HepG2 (cell line): ENCODE measurements around the gene VIT.

ENCODE experiments used
- BHLHE40 ChIP-seq: IDR thresholded peaks from 2 replicates; pipeline ENCODE4 v1.6.1; 2011; ENCODE audit warnings: low read length, improper control_type of control experiment
- CBX2 ChIP-seq, 2 experiments: fragments of 200-600 bp in 1 of 2; sonication (generic); formaldehyde crosslinking in 1 of 2; IDR thresholded peaks; 2 replicates each; pipeline versions ENCODE4 v1.7.0 to v1.8.1; 2018 to 2022; ENCODE audit warnings: low read depth in 2 of 2, low read length in 1 of 2, mild to moderate bottlenecking in 1 of 2, missing genetic modification reagents in 1 of 2
- DDIT3 ChIP-seq: sonication (generic); formaldehyde crosslinking; IDR thresholded peaks from 2 replicates; pipeline ENCODE4 v1.4.0; 2020; ENCODE audit warnings: mild to moderate bottlenecking, missing genetic modification reagents
- JUNB ChIP-seq: sonication (generic); formaldehyde crosslinking; IDR thresholded peaks from 2 replicates; pipeline ENCODE4 v1.8.0; 2022; ENCODE audit warnings: missing genetic modification reagents, mild to moderate bottlenecking, borderline replicate concordance
- POLR2A ChIP-seq, 2 experiments: IDR thresholded peaks; 2 replicates each; pipeline ENCODE4 v1.6.1; 2011; ENCODE audit warnings: low read depth in 2 of 2, low read length in 2 of 2, mild to moderate bottlenecking in 1 of 2, moderate library complexity in 1 of 2; ENCODE audit not compliant: insufficient read depth in 1 of 2
- TARDBP ChIP-seq: sonication (generic); formaldehyde crosslinking; IDR thresholded peaks from 2 replicates; pipeline ENCODE4 v1.8.0; 2022; ENCODE audit warnings: mild to moderate bottlenecking, missing genetic modification reagents
- TMF1 ChIP-seq: sonication (generic); formaldehyde crosslinking; IDR thresholded peaks from 2 replicates; pipeline ENCODE4 v1.8.1; 2022; ENCODE audit warnings: low read depth, missing genetic modification reagents
- TRIM24 ChIP-seq: sonication (generic); formaldehyde crosslinking; IDR thresholded peaks from 2 replicates; pipeline ENCODE4 v1.8.0; 2022; ENCODE audit warnings: mild to moderate bottlenecking, missing genetic modification reagents
- YY1 ChIP-seq: IDR thresholded peaks from 2 replicates; pipeline ENCODE4 v1.6.1; 2011; ENCODE audit warnings: low read length, low read depth, moderate library complexity, mild to moderate bottlenecking; ENCODE audit not compliant: insufficient read depth, insufficient replicate concordance
- ZBTB4 ChIP-seq: sonication (generic); formaldehyde crosslinking; IDR thresholded peaks from 2 replicates; pipeline ENCODE4 v1.4.0; 2020; ENCODE audit warnings: missing genetic modification reagents, mild to moderate bottlenecking, borderline replicate concordance
- ZFP37 ChIP-seq: sonication (generic); formaldehyde crosslinking; IDR thresholded peaks from 2 replicates; pipeline ENCODE4 v1.4.0; 2020; ENCODE audit warnings: missing genetic modification reagents, borderline replicate concordance
- ZNF329 ChIP-seq: sonication (generic); formaldehyde crosslinking; IDR thresholded peaks from 2 replicates; pipeline ENCODE4 v1.9.0; 2021; ENCODE audit warnings: low read depth, mild to moderate bottlenecking, missing genetic modification reagents
- TF ChIP-seq, protein P1 (sequence below): sonication (generic); formaldehyde crosslinking; IDR thresholded peaks from 2 replicates; pipeline ENCODE4 v1.5.0; 2020; ENCODE audit warnings: mild to moderate bottlenecking, missing genetic modification reagents, moderate library complexity

GRCh38 chr2:36727550-36727949 lies 31.0 kb downstream of the VIT start:
- TF ChIP-seq TARDBP (CRISPR knock-in tag) (no peak), YY1 (no peak), POLR2A (IDR thresholded peaks at IDR 0.05; ENCODE audit: insufficient read depth in 1 of 2, low read depth in 2 of 2, low read length in 2 of 2) (no peak), ZBTB4 (CRISPR knock-in tag) (no peak), DDIT3 (CRISPR knock-in tag) (no peak), BHLHE40 (no peak), ZNF329 (CRISPR knock-in tag) (no peak), TRIM24 (CRISPR knock-in tag) (no peak), JUNB (no peak), CBX2 (IDR thresholded peaks at IDR 0.05; ENCODE audit: low read depth, low read length) (no peak), CBX2 (CRISPR knock-in tag; IDR thresholded peaks at IDR 0.05; ENCODE audit: low read depth) (no peak), TMF1 (CRISPR knock-in tag) (no peak), ZFP37 (CRISPR knock-in tag) (no peak)
- TF ChIP-seq, protein P1, sequence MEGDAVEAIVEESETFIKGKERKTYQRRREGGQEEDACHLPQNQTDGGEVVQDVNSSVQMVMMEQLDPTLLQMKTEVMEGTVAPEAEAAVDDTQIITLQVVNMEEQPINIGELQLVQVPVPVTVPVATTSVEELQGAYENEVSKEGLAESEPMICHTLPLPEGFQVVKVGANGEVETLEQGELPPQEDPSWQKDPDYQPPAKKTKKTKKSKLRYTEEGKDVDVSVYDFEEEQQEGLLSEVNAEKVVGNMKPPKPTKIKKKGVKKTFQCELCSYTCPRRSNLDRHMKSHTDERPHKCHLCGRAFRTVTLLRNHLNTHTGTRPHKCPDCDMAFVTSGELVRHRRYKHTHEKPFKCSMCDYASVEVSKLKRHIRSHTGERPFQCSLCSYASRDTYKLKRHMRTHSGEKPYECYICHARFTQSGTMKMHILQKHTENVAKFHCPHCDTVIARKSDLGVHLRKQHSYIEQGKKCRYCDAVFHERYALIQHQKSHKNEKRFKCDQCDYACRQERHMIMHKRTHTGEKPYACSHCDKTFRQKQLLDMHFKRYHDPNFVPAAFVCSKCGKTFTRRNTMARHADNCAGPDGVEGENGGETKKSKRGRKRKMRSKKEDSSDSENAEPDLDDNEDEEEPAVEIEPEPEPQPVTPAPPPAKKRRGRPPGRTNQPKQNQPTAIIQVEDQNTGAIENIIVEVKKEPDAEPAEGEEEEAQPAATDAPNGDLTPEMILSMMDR (CRISPR knock-in tag), result no peak
